ENCODE data around the gene PHF5A. TPM values are rescaled to one million over a fixed set of nuclear protein-coding genes. Genes with fewer than 3 reads are reported as not detected.
"Not testable (repeated sequence)": the region's sequence is repeated elsewhere in the genome, so short reads cannot be mapped to it uniquely, and the experiment has no call there.

Gene PHF5A
- total RNA-seq, 1 donor = 51.0 TPM

DNA sequence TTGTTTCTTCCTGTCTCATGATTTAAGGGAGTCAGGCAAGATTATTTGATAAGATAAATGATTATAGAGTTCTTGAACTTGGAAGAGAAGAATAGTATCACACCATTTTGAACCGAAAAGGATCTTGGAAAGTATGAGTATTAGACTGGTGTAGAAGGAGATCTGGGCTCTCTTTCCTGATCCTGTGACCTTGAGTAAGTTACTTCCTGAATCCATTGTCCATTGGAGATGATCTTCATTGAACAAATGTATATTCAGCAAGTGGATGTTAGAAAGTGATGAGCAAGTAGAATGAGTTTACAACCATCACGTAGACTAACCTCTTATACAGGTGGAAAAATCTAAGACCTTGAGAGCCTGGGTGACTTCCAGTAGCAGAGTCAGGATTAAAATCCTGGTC is 2.4 kb upstream of the PHF5A start:
- TF ChIP-seq CTCF (IDR thresholded peaks at IDR 0.05; ENCODE audit: insufficient read depth, low read depth, low read length) = no peak
- DNase-seq (ENCODE audit: low read depth) = no peak
- no peak overlapping the region for H3K4me3 ChIP-seq (ENCODE audit: low read depth, low read length)

GRCh38 chr22:41469218-41469851 is 843 bp upstream of the PHF5A start:
- TF ChIP-seq CTCF (IDR thresholded peaks at IDR 0.05; ENCODE audit: insufficient read depth, low read depth, low read length) = no peak
- H3K4me3 ChIP-seq (ENCODE audit: low read depth, low read length) = peak overlapping the region; percentile 89
- no peak for DNase-seq (ENCODE audit: low read depth)

GRCh38 chr22:41461901-41462300 is 6.6 kb downstream of the PHF5A start:
- DNase-seq (ENCODE audit: low read depth) = no peak
- no peak for TF ChIP-seq CTCF (IDR thresholded peaks at IDR 0.05; ENCODE audit: insufficient read depth, low read depth, low read length)
- no peak overlapping the region for H3K4me3 ChIP-seq (ENCODE audit: low read depth, low read length)

GRCh38 chr22:41460071-41460470 is 8.4 kb downstream of the PHF5A start:
- not testable (repeated sequence) for DNase-seq (ENCODE audit: low read depth); H3K4me3 ChIP-seq (ENCODE audit: low read depth, low read length)

DNA sequence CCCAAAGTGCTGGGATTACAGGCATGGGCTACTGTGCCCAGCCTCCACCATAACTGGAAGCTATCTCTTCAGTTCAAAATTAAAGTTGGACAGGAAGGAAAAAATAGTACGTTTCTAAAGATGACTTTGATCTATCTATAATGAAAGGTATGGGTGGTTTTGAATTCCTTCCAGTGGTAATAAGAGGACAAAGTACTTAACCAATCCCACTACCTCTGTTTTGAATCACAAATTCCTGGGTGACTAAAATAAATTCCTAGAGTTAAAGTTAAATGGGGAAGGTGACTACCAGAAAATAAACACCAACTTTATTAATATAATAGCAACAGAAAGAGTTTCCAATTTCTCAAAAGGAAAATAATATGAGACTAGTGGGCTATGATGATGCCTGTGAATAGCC is 9.1 kb downstream of the PHF5A start:
- no peak for TF ChIP-seq CTCF (IDR thresholded peaks at IDR 0.05; ENCODE audit: insufficient read depth, low read depth, low read length)
- no peak for DNase-seq (ENCODE audit: low read depth)
- H3K4me3 ChIP-seq (ENCODE audit: low read depth, low read length) = no peak overlapping the region

- no peak for TF ChIP-seq CTCF (IDR thresholded peaks at IDR 0.05; ENCODE audit: insufficient read depth, low read depth, low read length)
- H3K4me3 ChIP-seq (ENCODE audit: low read depth, low read length) = no peak overlapping the region
Measured at GRCh38 chr22:41458161-41458728, 10.2 kb downstream of the PHF5A start.

GRCh38 chr22:41448189-41448808 is 20.2 kb downstream of the PHF5A start:
- peak; percentile 100 for DNase-seq (ENCODE audit: low read depth)
- no peak for TF ChIP-seq CTCF (IDR thresholded peaks at IDR 0.05; ENCODE audit: insufficient read depth, low read depth, low read length)
- peak overlapping the region; percentile 100 for H3K4me3 ChIP-seq (ENCODE audit: low read depth, low read length)

More at GRCh38 chr22:41458161-41458728, 10.2 kb downstream of the PHF5A start:
- DNase-seq (ENCODE audit: low read depth) = no peak

All from fibroblast of villous mesenchyme (primary cell).